ENCODE results near the gene E2F7.

DNA sequence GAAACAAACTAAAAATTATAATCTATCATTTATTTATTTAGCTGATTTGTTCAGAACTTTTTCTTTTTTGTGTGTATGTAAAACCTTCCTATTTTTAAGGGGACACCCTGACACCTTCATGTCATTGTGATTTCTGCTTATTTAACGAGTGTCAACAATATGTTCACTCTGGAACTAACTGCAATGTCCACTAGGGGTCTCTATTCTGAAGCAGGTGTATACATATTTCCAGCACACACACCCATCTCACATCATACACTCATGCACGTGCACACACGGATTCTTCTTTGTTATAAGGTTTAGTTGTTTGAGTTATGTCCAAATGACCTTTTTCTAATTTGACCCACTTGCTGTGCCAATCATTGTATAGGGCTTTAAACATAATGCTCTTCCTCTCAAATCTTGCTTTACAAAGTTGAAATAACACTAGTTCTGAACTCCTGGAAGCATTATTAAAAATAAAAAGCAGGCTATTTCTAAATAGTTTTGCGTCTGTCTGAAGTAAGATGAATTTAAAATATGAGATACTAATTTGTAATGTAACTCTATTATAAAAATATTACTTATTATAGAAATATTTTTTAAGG lies 15.5 kb downstream of the E2F7 start:
- TF ChIP-seq, protein P1, sequence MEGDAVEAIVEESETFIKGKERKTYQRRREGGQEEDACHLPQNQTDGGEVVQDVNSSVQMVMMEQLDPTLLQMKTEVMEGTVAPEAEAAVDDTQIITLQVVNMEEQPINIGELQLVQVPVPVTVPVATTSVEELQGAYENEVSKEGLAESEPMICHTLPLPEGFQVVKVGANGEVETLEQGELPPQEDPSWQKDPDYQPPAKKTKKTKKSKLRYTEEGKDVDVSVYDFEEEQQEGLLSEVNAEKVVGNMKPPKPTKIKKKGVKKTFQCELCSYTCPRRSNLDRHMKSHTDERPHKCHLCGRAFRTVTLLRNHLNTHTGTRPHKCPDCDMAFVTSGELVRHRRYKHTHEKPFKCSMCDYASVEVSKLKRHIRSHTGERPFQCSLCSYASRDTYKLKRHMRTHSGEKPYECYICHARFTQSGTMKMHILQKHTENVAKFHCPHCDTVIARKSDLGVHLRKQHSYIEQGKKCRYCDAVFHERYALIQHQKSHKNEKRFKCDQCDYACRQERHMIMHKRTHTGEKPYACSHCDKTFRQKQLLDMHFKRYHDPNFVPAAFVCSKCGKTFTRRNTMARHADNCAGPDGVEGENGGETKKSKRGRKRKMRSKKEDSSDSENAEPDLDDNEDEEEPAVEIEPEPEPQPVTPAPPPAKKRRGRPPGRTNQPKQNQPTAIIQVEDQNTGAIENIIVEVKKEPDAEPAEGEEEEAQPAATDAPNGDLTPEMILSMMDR (IDR thresholded peaks at IDR 0.05; ENCODE audit: borderline replicate concordance, extremely low read depth, low read length, poor library complexity, severe bottlenecking) = peak; percentile 78
- no peak for TF ChIP-seq EZH2 (IDR thresholded peaks at IDR 0.05; ENCODE audit: borderline replicate concordance, low read depth, low read length, severe bottlenecking)
